GM23338 (cell line): ENCODE results near the gene AFF1. TPM values are rescaled to one million over a fixed set of nuclear protein-coding genes. Genes with fewer than 3 reads are reported as not detected.
A peak's percentile ranks its signal among the peaks of the same experiment; 100 is the strongest.

Experiments
- ATAC-seq: fragments of 200-7000 bp; cut with Tn5 transposase; 3 replicates; pipeline ENCODE4 v1.9.1; 2020
- DNase-seq: peaks from one replicate; pipeline ENCODE4 v3.0.0-alpha.2; 2015; ENCODE audit warnings: low spot score
- H2AFZ ChIP-seq: fragments of 200-600 bp; sonication (generic); 2 replicates; pipeline ENCODE4 v1.8.0; 2016; ENCODE audit warnings: antibody characterized with exemption, mild to moderate bottlenecking, moderate library complexity
- H3F3A ChIP-seq: fragments of 200-600 bp; sonication (generic); replicated peaks from 2 replicates; pipeline ENCODE4 v1.8.0; 2017; ENCODE audit warnings: antibody characterized with exemption, mixed run types, low read depth
- H3K27ac ChIP-seq: fragments of 200-600 bp; sonication (generic); 2 replicates; pipeline ENCODE4 v1.6.1; 2016; ENCODE audit warnings: low read depth
- H3K27me3 ChIP-seq: fragments of 200-600 bp; sonication (generic); 2 replicates; pipeline ENCODE4 v1.8.0; 2016; ENCODE audit warnings: mild to moderate bottlenecking, mixed run types, moderate library complexity; ENCODE audit not compliant: insufficient read depth
- H3K36me3 ChIP-seq: fragments of 200-600 bp; sonication (generic); 2 replicates; pipeline ENCODE4 v1.8.0; 2016; ENCODE audit warnings: mild to moderate bottlenecking; ENCODE audit not compliant: insufficient read depth
- H3K4me1 ChIP-seq: fragments of 200-600 bp; sonication (generic); 2 replicates; pipeline ENCODE4 v1.8.0; 2016; ENCODE audit warnings: mild to moderate bottlenecking, moderate library complexity; ENCODE audit not compliant: insufficient read depth
- H3K4me2 ChIP-seq: fragments of 200-600 bp; sonication (generic); 2 replicates; pipeline ENCODE4 v1.7.1; 2017; ENCODE audit warnings: mixed run types
- H3K4me3 ChIP-seq: fragments of 200-600 bp; sonication (generic); 2 replicates; pipeline ENCODE4 v1.6.1; 2016; ENCODE audit warnings: mixed run types
- H3K79me2 ChIP-seq: fragments of 200-600 bp; sonication (generic); replicated peaks from 2 replicates; pipeline ENCODE4 v1.8.0; 2017; ENCODE audit warnings: mild to moderate bottlenecking; ENCODE audit not compliant: insufficient read depth
- H3K9me2 ChIP-seq: fragments of 200-600 bp; sonication (generic); 2 replicates; pipeline ENCODE4 v1.8.0; 2017; ENCODE audit not compliant: insufficient read depth
- H4K20me1 ChIP-seq: fragments of 200-600 bp; sonication (generic); replicated peaks from 2 replicates; pipeline ENCODE4 v1.8.0; 2017; ENCODE audit warnings: mild to moderate bottlenecking; ENCODE audit not compliant: insufficient read depth
- H3K27ac Mint-ChIP-seq: 2 replicates; pipeline ENCODE4 v1.8.0; 2020; ENCODE audit warnings: inconsistent platforms, mild to moderate bottlenecking, moderate library complexity, mixed read lengths
- H3K27me3 Mint-ChIP-seq: 3 replicates; pipeline ENCODE4 v1.8.0; 2022; ENCODE audit warnings: low read depth, mild to moderate bottlenecking, moderate library complexity, mixed read lengths, inconsistent platforms; ENCODE audit not compliant: insufficient read depth, poor library complexity
- H3K36me3 Mint-ChIP-seq: 3 replicates; pipeline ENCODE4 v1.8.0; 2021; ENCODE audit warnings: low read depth, mild to moderate bottlenecking, inconsistent platforms, moderate library complexity, mixed read lengths
- H3K4me1 Mint-ChIP-seq: 3 replicates; pipeline ENCODE4 v1.8.0; 2020; ENCODE audit warnings: mild to moderate bottlenecking, inconsistent platforms, mixed read lengths
- H3K4me3 Mint-ChIP-seq: 3 replicates; pipeline ENCODE4 v1.8.0; 2021; ENCODE audit warnings: moderate library complexity, mild to moderate bottlenecking, inconsistent platforms, mixed read lengths
- H3K9me3 Mint-ChIP-seq: 3 replicates; pipeline ENCODE4 v1.8.0; 2020; ENCODE audit warnings: moderate library complexity, mild to moderate bottlenecking, inconsistent platforms, mixed read lengths
- CREB1 ChIP-seq: fragments of 250-450 bp; sonication (Bioruptor Pico); IDR thresholded peaks from 2 replicates; pipeline ENCODE4 v1.5.0; 2020; ENCODE audit warnings: low read depth, mild to moderate bottlenecking, moderate library complexity
- CTCF ChIP-seq, 2 experiments: fragments of 200-600 bp in 1 of 2; sonication (generic) in 1 of 2; conservative IDR thresholded peaks; 2 replicates each; pipeline versions ENCODE4 v1.5.1 to v1.6.1; 2016 to 2017; ENCODE audit warnings: antibody characterized with exemption in 2 of 2, low read depth in 2 of 2, mild to moderate bottlenecking in 2 of 2, moderate library complexity in 1 of 2
- ETS1 ChIP-seq: IDR thresholded peaks from 2 replicates; pipeline ENCODE4 v1.6.1; 2016; ENCODE audit warnings: antibody characterized with exemption
- EZH2 ChIP-seq: fragments of 200-600 bp; sonication (generic); IDR thresholded peaks from one replicate; pipeline ENCODE4 v1.8.0; 2017; ENCODE audit warnings: antibody characterized with exemption, mild to moderate bottlenecking, low read depth; ENCODE audit not compliant: unreplicated experiment
- EZH2phosphoT487 ChIP-seq: fragments of 200-600 bp; sonication (generic); IDR thresholded peaks from one replicate; pipeline ENCODE4 v1.8.1; 2018; ENCODE audit warnings: antibody characterized with exemption; ENCODE audit not compliant: unreplicated experiment
- JUNB ChIP-seq: IDR thresholded peaks from one replicate; pipeline ENCODE4 v1.6.1; 2016; ENCODE audit warnings: antibody characterized with exemption; ENCODE audit not compliant: unreplicated experiment
- NANOG ChIP-seq: IDR thresholded peaks from 2 replicates; pipeline ENCODE4 v1.6.1; 2016; ENCODE audit warnings: antibody characterized with exemption, borderline replicate concordance
- POLR2AphosphoS5 ChIP-seq: IDR thresholded peaks from 2 replicates; pipeline ENCODE4 v1.6.1; 2016; ENCODE audit warnings: antibody characterized with exemption, low read depth
- REST ChIP-seq: IDR thresholded peaks from one replicate; pipeline ENCODE4 v1.6.1; 2018; ENCODE audit warnings: antibody characterized with exemption; ENCODE audit not compliant: unreplicated experiment
- STAT1 ChIP-seq: IDR thresholded peaks from one replicate; pipeline ENCODE4 v1.6.1; 2016; ENCODE audit warnings: antibody characterized with exemption; ENCODE audit not compliant: unreplicated experiment
- ZNF114 ChIP-seq: fragments of 250-450 bp; sonication (Bioruptor Pico); IDR thresholded peaks from 2 replicates; pipeline ENCODE4 v1.5.0; 2020; ENCODE audit warnings: mild to moderate bottlenecking, moderate library complexity
- ZNF331 ChIP-seq: fragments of 250-450 bp; sonication (Bioruptor Pico); IDR thresholded peaks from 2 replicates; pipeline ENCODE4 v1.5.0; 2020; ENCODE audit warnings: low read depth, mild to moderate bottlenecking, moderate library complexity
- ZNF462 ChIP-seq: fragments of 250-450 bp; sonication (Bioruptor Pico); IDR thresholded peaks from 2 replicates; pipeline ENCODE4 v1.5.0; 2020; ENCODE audit warnings: mild to moderate bottlenecking, moderate library complexity
- polyA plus RNA-seq: library from polyadenylated mRNA; unstranded; fragments of >200 nt; fragmentation: Nextera tagmentation; extraction: Ambion mirVana; gene quantifications from 2 replicates; pipeline ENCODE4 v1.2.1, GENCODE V29; 2016
- total RNA-seq: library from RNA; depleted of rRNA; stranded (reverse); fragments of >200 nt; shearing (Covaris generic); gene quantifications from 2 replicates; pipeline ENCODE4 v1.2.3, GENCODE V29; 2014

Gene AFF1
- total and polyA plus RNA-seq, 2 experiments from 2014 or later = 42.6 to 67.2 TPM

- peaks cover 11% of the 10 kb centered on the region for H3K27me3 Mint-ChIP-seq
- DNase-seq = peak; percentile 91
- H3K36me3 Mint-ChIP-seq = peaks cover 4% of the 10 kb centered on the region
- Histone ChIP-seq H3K79me2 (peaks cover 50% of the 10 kb centered on the region), H3F3A (peaks cover 9% of the 10 kb centered on the region), H3K27ac (peak overlapping the region; percentile 93), H3K4me3 (peak overlapping the region; percentile 71), H3K27me3 (no peaks in the 10 kb centered on the region), H3K4me2 (peak overlapping the region; percentile 86), H3K4me1 (peaks cover 39% of the 10 kb centered on the region), H4K20me1 (peaks cover 14% of the 10 kb centered on the region), H3K36me3 (no peaks in the 10 kb centered on the region), H3K9me2 (no peaks in the 10 kb centered on the region), H2AFZ (0 out of 2 replicates have a peak overlapping the region, but pooled peaks have one; percentile 25)
- peak overlapping the region; percentile 96 for H3K27ac Mint-ChIP-seq
- TF ChIP-seq POLR2AphosphoS5 (peak; percentile 78), NANOG (peak; percentile 38; the same call in 1 of the 2 replicates), EZH2 (no peak), STAT1 (no peak), ZNF114 (CRISPR knock-in tag) (no peak), ZNF462 (CRISPR knock-in tag) (no peak), CREB1 (no peak), JUNB (no peak), ETS1 (no peak), CTCF (conservative IDR thresholded peaks at IDR 0.05; ENCODE audit: low read depth in 2 of 2) (no peak), ZNF331 (no peak), EZH2phosphoT487 (no peak), REST (no peak)
- no peaks in the 10 kb centered on the region; the same call in 2 of the 3 replicates for H3K9me3 Mint-ChIP-seq
- peaks cover 39% of the 10 kb centered on the region for H3K4me1 Mint-ChIP-seq
- peak; percentile 72 for ATAC-seq
- H3K4me3 Mint-ChIP-seq = peak overlapping the region; percentile 87
Observed at GRCh38 chr4:86935853-86936733, 1.3 kb downstream of the AFF1 start.
